ENCODE results near the gene TAPT1. TPM values are rescaled to one million over a fixed set of nuclear protein-coding genes. Genes with fewer than 3 reads are reported as not detected.
"Not testable (repeated sequence)": the region's sequence is repeated elsewhere in the genome, so short reads cannot be mapped to it uniquely, and the experiment has no call there.

Gene TAPT1
- total and polyA plus RNA-seq, 2 experiments from 2014 or later: 3.6 to 9.9 TPM

DNA sequence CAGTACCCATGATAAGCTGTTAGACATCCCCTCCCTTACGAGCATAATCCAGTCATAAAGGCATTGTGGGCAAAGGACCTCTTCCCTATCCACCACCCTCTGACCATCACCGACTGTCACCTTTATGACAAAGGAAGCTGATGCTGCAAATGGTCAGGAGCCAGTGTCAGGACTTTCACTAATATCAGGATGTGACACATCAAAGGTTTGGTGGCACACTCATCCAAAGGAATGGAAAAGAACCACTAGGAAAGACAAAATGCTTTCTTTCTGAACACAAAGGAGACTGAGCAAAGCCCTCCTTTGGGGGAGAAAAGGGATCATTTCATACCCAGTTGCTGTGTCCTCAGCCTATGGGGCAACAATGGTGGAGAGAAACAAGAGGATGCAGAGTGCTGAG is 75.6 kb downstream of the TAPT1 start:
- no peaks in the 10 kb centered on the region for H3K36me3 ChIP-seq (ENCODE audit: insufficient read depth)
- Mint-ChIP-seq H3K27ac (no peak overlapping the region), H3K4me3 (no peak overlapping the region), H3K36me3 (ENCODE audit: low read depth) (no peaks in the 10 kb centered on the region), H3K27me3 (ENCODE audit: insufficient read depth, low read depth, poor library complexity) (peaks cover 4% of the 10 kb centered on the region), H3K9me3 (peaks cover 7% of the 10 kb centered on the region), H3K4me1 (peaks cover 6% of the 10 kb centered on the region; the same call in 2 of the 3 replicates)
- H3K4me3 ChIP-seq: no peak overlapping the region
- H4K20me1 ChIP-seq (replicated peaks; ENCODE audit: insufficient read depth): no peaks in the 10 kb centered on the region
- H3K4me2 ChIP-seq: no peak overlapping the region
- ATAC-seq (no peak), DNase-seq (ENCODE audit: low spot score) (no peak)
- H3K9me2 ChIP-seq (ENCODE audit: insufficient read depth): no peaks in the 10 kb centered on the region
- TF ChIP-seq POLR2AphosphoS5 (IDR thresholded peaks at IDR 0.05; ENCODE audit: low read depth): no peak
- TF ChIP-seq STAT1 (IDR thresholded peaks at IDR 0.05; ENCODE audit: unreplicated experiment): no peak
- TF ChIP-seq, protein P1, sequence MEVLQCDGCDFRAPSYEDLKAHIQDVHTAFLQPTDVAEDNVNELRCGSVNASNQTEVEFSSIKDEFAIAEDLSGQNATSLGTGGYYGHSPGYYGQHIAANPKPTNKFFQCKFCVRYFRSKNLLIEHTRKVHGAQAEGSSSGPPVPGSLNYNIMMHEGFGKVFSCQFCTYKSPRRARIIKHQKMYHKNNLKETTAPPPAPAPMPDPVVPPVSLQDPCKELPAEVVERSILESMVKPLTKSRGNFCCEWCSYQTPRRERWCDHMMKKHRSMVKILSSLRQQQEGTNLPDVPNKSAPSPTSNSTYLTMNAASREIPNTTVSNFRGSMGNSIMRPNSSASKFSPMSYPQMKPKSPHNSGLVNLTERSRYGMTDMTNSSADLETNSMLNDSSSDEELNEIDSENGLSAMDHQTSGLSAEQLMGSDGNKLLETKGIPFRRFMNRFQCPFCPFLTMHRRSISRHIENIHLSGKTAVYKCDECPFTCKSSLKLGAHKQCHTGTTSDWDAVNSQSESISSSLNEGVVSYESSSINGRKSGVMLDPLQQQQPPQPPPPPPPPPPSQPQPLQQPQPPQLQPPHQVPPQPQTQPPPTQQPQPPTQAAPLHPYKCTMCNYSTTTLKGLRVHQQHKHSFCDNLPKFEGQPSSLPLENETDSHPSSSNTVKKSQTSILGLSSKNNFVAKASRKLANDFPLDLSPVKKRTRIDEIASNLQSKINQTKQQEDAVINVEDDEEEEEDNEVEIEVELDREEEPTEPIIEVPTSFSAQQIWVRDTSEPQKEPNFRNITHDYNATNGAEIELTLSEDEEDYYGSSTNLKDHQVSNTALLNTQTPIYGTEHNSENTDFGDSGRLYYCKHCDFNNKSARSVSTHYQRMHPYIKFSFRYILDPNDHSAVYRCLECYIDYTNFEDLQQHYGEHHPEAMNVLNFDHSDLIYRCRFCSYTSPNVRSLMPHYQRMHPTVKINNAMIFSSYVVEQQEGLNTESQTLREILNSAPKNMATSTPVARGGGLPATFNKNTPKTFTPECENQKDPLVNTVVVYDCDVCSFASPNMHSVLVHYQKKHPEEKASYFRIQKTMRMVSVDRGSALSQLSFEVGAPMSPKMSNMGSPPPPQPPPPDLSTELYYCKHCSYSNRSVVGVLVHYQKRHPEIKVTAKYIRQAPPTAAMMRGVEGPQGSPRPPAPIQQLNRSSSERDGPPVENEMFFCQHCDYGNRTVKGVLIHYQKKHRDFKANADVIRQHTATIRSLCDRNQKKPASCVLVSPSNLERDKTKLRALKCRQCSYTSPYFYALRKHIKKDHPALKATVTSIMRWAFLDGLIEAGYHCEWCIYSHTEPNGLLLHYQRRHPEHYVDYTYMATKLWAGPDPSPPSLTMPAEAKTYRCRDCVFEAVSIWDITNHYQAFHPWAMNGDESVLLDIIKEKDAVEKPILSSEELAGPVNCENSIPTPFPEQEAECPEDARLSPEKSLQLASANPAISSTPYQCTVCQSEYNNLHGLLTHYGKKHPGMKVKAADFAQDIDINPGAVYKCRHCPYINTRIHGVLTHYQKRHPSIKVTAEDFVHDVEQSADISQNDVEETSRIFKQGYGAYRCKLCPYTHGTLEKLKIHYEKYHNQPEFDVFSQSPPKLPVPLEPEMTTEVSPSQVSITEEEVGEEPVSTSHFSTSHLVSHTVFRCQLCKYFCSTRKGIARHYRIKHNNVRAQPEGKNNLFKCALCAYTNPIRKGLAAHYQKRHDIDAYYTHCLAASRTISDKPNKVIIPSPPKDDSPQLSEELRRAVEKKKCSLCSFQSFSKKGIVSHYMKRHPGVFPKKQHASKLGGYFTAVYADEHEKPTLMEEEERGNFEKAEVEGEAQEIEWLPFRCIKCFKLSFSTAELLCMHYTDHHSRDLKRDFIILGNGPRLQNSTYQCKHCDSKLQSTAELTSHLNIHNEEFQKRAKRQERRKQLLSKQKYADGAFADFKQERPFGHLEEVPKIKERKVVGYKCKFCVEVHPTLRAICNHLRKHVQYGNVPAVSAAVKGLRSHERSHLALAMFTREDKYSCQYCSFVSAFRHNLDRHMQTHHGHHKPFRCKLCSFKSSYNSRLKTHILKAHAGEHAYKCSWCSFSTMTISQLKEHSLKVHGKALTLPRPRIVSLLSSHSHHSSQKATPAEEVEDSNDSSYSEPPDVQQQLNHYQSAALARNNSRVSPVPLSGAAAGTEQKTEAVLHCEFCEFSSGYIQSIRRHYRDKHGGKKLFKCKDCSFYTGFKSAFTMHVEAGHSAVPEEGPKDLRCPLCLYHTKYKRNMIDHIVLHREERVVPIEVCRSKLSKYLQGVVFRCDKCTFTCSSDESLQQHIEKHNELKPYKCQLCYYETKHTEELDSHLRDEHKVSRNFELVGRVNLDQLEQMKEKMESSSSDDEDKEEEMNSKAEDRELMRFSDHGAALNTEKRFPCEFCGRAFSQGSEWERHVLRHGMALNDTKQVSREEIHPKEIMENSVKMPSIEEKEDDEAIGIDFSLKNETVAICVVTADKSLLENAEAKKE (CRISPR knock-in tag; IDR thresholded peaks at IDR 0.05): no peak
- TF ChIP-seq CREB1 (CRISPR knock-in tag; IDR thresholded peaks at IDR 0.05; ENCODE audit: low read depth): no peak
- TF ChIP-seq JUNB (IDR thresholded peaks at IDR 0.05; ENCODE audit: unreplicated experiment): no peak
- no peak for TF ChIP-seq ZNF114 (CRISPR knock-in tag; IDR thresholded peaks at IDR 0.05)
- TF ChIP-seq ZNF331 (CRISPR knock-in tag; IDR thresholded peaks at IDR 0.05; ENCODE audit: low read depth): no peak
- H3K4me1 ChIP-seq (ENCODE audit: insufficient read depth): no peaks in the 10 kb centered on the region; the same call in 1 of the 2 replicates
- H3K27ac ChIP-seq (ENCODE audit: low read depth): no peak overlapping the region
- H2AFZ ChIP-seq: no peak overlapping the region
- no peaks in the 10 kb centered on the region for H3F3A ChIP-seq (replicated peaks; ENCODE audit: low read depth)
- no peaks in the 10 kb centered on the region for H3K79me2 ChIP-seq (replicated peaks; ENCODE audit: insufficient read depth)
- H3K27me3 ChIP-seq (ENCODE audit: insufficient read depth): no peaks in the 10 kb centered on the region

DNA sequence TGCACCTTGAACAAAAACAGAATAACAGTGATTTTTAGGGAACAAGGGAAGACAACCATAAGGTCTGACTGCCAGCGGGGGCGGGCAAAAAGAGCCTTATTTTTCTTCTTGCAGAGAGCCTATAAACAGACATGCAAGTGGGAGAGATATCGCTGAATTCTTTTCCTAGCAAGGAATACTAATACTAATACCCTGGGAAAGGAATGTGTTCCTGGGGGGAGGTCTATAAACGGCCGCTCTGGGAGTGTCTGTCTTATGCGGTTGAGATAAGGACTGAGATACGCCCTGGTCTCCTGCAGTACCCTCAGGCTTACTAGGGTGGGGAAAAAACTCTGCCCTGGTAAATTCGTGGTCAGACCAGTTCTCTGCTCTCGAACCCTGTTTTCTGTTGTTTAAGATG is 81.4 kb downstream of the TAPT1 start:
- H3K36me3 ChIP-seq (ENCODE audit: insufficient read depth); H3K9me2 ChIP-seq (ENCODE audit: insufficient read depth); H2AFZ ChIP-seq; H3K79me2 ChIP-seq (replicated peaks; ENCODE audit: insufficient read depth); H3K4me3 Mint-ChIP-seq; H3K4me3 ChIP-seq; H4K20me1 ChIP-seq (replicated peaks; ENCODE audit: insufficient read depth); ATAC-seq; H3K27ac Mint-ChIP-seq; H3K36me3 Mint-ChIP-seq (ENCODE audit: low read depth); H3K27me3 Mint-ChIP-seq (ENCODE audit: insufficient read depth, low read depth, poor library complexity); H3K4me1 Mint-ChIP-seq; DNase-seq (ENCODE audit: low spot score); H3F3A ChIP-seq (replicated peaks; ENCODE audit: low read depth); H3K4me1 ChIP-seq (ENCODE audit: insufficient read depth); H3K27me3 ChIP-seq (ENCODE audit: insufficient read depth); H3K27ac ChIP-seq (ENCODE audit: low read depth); H3K4me2 ChIP-seq: not testable (repeated sequence)
- H3K9me3 Mint-ChIP-seq: peaks cover 24% of the 10 kb centered on the region

Measured in GM23338 (cell line).